K562 (cell line): ENCODE data around the gene CASP2. TPM values are rescaled to one million over a fixed set of nuclear protein-coding genes. Genes with fewer than 3 reads are reported as not detected.

ENCODE experiments used
- ATAC-seq: fragments of 200-7000 bp; cut with Tn5 transposase; 3 replicates; pipeline ENCODE4 v1.9.1; 2020; ENCODE audit warnings: moderate library complexity
- BruUV-seq: library from RNA; stranded (reverse); fragments of 400-500 nt; replicated peaks from 2 replicates; lab custom pipeline; 2021; lab: Mats Ljungman, UMichigan
- CTCF ChIA-PET: fragments of 300-600 bp; formaldehyde crosslinking; extraction: SDS; loops from one replicate; lab custom pipeline; 2021; ENCODE audit warnings: low intra/inter-chr PET ratio; lab: Yijun Ruan, JAX
- POLR2A ChIA-PET: fragments of 300-600, 350-650 bp; sonication (Branson Sonifier 250); formaldehyde crosslinking; extraction: SDS; loops from one replicate; lab custom pipeline; 2021; ENCODE audit warnings: antibody characterized with exemption, inconsistent platforms; lab: Yijun Ruan, JAX
- DNase-seq, 4 experiments: peaks; one replicate each; pipeline versions ENCODE4 v3.0.0 to v3.0.0-alpha.2; 2011 to 2018; ENCODE audit warnings: low spot score in 3 of 4, mixed read lengths in 3 of 4; ENCODE audit errors: extremely low read depth in 1 of 4
- FAIRE-seq: peaks from 2 replicates; lab custom pipeline; 2011; peaks lifted over from hg19 to GRCh38; lab: Jason Lieb, UNC
- H2AFZ ChIP-seq: 2 replicates; pipeline ENCODE4 v1.6.0; 2011; ENCODE audit warnings: low read depth, low read length, control low read depth, inconsistent platforms
- H3K27ac ChIP-seq: fragments of 200-600 bp; 3 replicates; pipeline ENCODE4 v1.8.0; 2011; ENCODE audit warnings: low read depth, mild to moderate bottlenecking, control low read depth, inconsistent platforms, low read length, moderate library complexity, mixed read lengths; ENCODE audit errors: extremely low read depth
- H3K27me3 ChIP-seq, 2 experiments: fragments of 300-600 bp in 1 of 2; 2 replicates in 1 of 2; 3 replicates in 1 of 2; pipeline versions ENCODE4 v1.6.0 to v1.8.0; 2011; ENCODE audit warnings: inconsistent platforms in 2 of 2, low read length in 2 of 2, mild to moderate bottlenecking in 1 of 2, mixed read lengths in 1 of 2, moderate library complexity in 1 of 2; ENCODE audit not compliant: control insufficient read depth in 2 of 2, insufficient read depth in 2 of 2
- H3K36me3 ChIP-seq: fragments of 300-600 bp; 3 replicates; pipeline ENCODE4 v1.8.0; 2011; ENCODE audit warnings: mild to moderate bottlenecking, low read length, inconsistent platforms; ENCODE audit not compliant: control insufficient read depth, insufficient read depth
- H3K4me1 ChIP-seq, 2 experiments: fragments of 200-600 bp in 1 of 2; replicated peaks in 1 of 2; 2 replicates in 1 of 2; 3 replicates in 1 of 2; pipeline versions ENCODE4 v1.5.1 to v1.8.0; 2011; ENCODE audit warnings: inconsistent platforms in 2 of 2, low read length in 2 of 2, mild to moderate bottlenecking in 1 of 2, mixed read lengths in 1 of 2, moderate library complexity in 1 of 2; ENCODE audit not compliant: control insufficient read depth in 2 of 2, insufficient read depth in 2 of 2
- H3K4me2 ChIP-seq: 2 replicates; pipeline ENCODE4 v1.6.1; 2011; ENCODE audit warnings: low read length, control low read depth, inconsistent platforms, mixed read lengths; ENCODE audit not compliant: insufficient read depth
- H3K4me3 ChIP-seq: fragments of 200-600 bp; sonication (generic), shearing (Covaris generic); 2 replicates; pipeline ENCODE4 v1.5.1; 2016; ENCODE audit warnings: control low read depth, inconsistent platforms
- H3K79me2 ChIP-seq: fragments of 200-600 bp; 3 replicates; pipeline ENCODE4 v1.8.0; 2011; ENCODE audit warnings: low read length, inconsistent platforms; ENCODE audit not compliant: control insufficient read depth, insufficient read depth
- H3K9ac ChIP-seq, 2 experiments: 2 replicates each; pipeline versions ENCODE4 v1.6.0 to v1.6.1; 2011; ENCODE audit warnings: low read depth in 2 of 2, low read length in 2 of 2, control low read depth in 1 of 2, inconsistent platforms in 1 of 2, mild to moderate bottlenecking in 1 of 2, mixed read lengths in 1 of 2; ENCODE audit not compliant: insufficient read depth in 1 of 2
- H3K9me1 ChIP-seq: one replicate; pipeline ENCODE4 v1.6.0; 2011; ENCODE audit warnings: inconsistent platforms, mild to moderate bottlenecking, low read length, moderate library complexity; ENCODE audit not compliant: control insufficient read depth, insufficient read depth
- H3K9me3 ChIP-seq: replicated peaks from 2 replicates; pipeline ENCODE4 v1.5.1; 2011; ENCODE audit warnings: low read depth, low read length, inconsistent platforms; ENCODE audit not compliant: control insufficient read depth, insufficient read depth
- H4K20me1 ChIP-seq: replicated peaks from 2 replicates; pipeline ENCODE4 v1.6.1; 2011; ENCODE audit warnings: low read length, inconsistent platforms, mixed read lengths; ENCODE audit not compliant: control insufficient read depth, insufficient read depth
- CREB1 ChIP-seq, 2 experiments: sonication (generic) in 1 of 2; formaldehyde crosslinking in 1 of 2; IDR thresholded peaks; 2 replicates each; pipeline versions ENCODE4 v1.6.1 to v1.8.0; 2012 to 2022; ENCODE audit warnings: inconsistent platforms in 1 of 2, mild to moderate bottlenecking in 1 of 2, missing genetic modification reagents in 1 of 2, moderate library complexity in 1 of 2
- E2F3 ChIP-seq: fragments of 250-450 bp; sonication (Bioruptor Pico); IDR thresholded peaks from 2 replicates; pipeline ENCODE4 v1.4.0; 2020; ENCODE audit warnings: mild to moderate bottlenecking
- ETV1 ChIP-seq: fragments of 450-650 bp; conservative IDR thresholded peaks from 2 replicates; pipeline ENCODE4 v1.6.1; 2016; ENCODE audit warnings: missing genetic modification characterization, control low read depth, low read depth, missing compliant biosample characterization
- HMG20A ChIP-seq: fragments of 450-650 bp; formaldehyde crosslinking; conservative IDR thresholded peaks from 2 replicates; pipeline ENCODE4 v1.4.0; 2020; ENCODE audit warnings: mild to moderate bottlenecking, mixed read lengths
- ILF3 ChIP-seq: fragments of 450-650 bp; IDR thresholded peaks from 2 replicates; pipeline ENCODE4 v1.6.1; 2018; ENCODE audit warnings: antibody characterized with exemption, mild to moderate bottlenecking, moderate library complexity, borderline replicate concordance
- NFRKB ChIP-seq: fragments of 450-650 bp; IDR thresholded peaks from 2 replicates; pipeline ENCODE4 v1.6.1; 2016; ENCODE audit warnings: low read depth
- RAD21 ChIP-seq, 2 experiments: fragments of 250-450 bp in 1 of 2; fragments of 450-650 bp in 1 of 2; sonication (Bioruptor Pico) in 1 of 2; formaldehyde crosslinking in 1 of 2; IDR thresholded peaks in 1 of 2; conservative IDR thresholded peaks in 1 of 2; 2 replicates each; pipeline versions ENCODE4 v1.4.0 to v1.8.0; 2020 to 2022; ENCODE audit warnings: mild to moderate bottlenecking in 2 of 2, moderate library complexity in 1 of 2
- RBM22 ChIP-seq: fragments of 200-400 bp; formaldehyde crosslinking; IDR thresholded peaks from 2 replicates; pipeline ENCODE4 v1.6.1; 2018; ENCODE audit warnings: low read length, low read depth; ENCODE audit not compliant: poor library complexity, severe bottlenecking
- ZBTB17 ChIP-seq: fragments of 450-650 bp; formaldehyde crosslinking; IDR thresholded peaks from 2 replicates; pipeline ENCODE4 v1.4.0; 2020; ENCODE audit warnings: mild to moderate bottlenecking
- ZNF184 ChIP-seq: sonication (generic); formaldehyde crosslinking; IDR thresholded peaks from 2 replicates; pipeline ENCODE4 v1.5.0; 2020; ENCODE audit warnings: missing genetic modification reagents
- ZNF282 ChIP-seq: sonication (generic); formaldehyde crosslinking; IDR thresholded peaks from 2 replicates; pipeline ENCODE4 v1.8.1; 2023; ENCODE audit warnings: missing genetic modification reagents
- ZNF444 ChIP-seq: fragments of 250-450 bp; sonication (Bioruptor Pico); IDR thresholded peaks from 2 replicates; pipeline ENCODE4 v1.4.0; 2020; ENCODE audit warnings: mild to moderate bottlenecking, moderate library complexity
- ZNF695 ChIP-seq: fragments of 450-650 bp; formaldehyde crosslinking; IDR thresholded peaks from 2 replicates; pipeline ENCODE4 v1.4.0; 2020; ENCODE audit warnings: mild to moderate bottlenecking, moderate library complexity
- ZNF77 ChIP-seq: fragments of 250-450 bp; sonication (Bioruptor Pico); IDR thresholded peaks from 2 replicates; pipeline ENCODE4 v1.5.0; 2020
- WGBS: fragments of 100-300 bp; shearing (Covaris generic); methylation state at CpG from one replicate; pipeline ENCODE4 v1.1.6; 2016; ENCODE audit warnings: low coverage, mixed read lengths; ENCODE audit not compliant: insufficient coverage; ENCODE audit errors: missing lambda C conversion rate; 5-methylcytosine and 5-hydroxymethylcytosine counted together
- in situ Hi-C: fragments of 300-500 bp; cut with MboI; formaldehyde crosslinking; loops from 4 replicates; pipeline ENCODE4 v1.15.0; 2018; ENCODE audit warnings: inconsistent platforms, mixed read lengths
- intact Hi-C: fragments of 100-400 bp; cut with micrococcal nuclease; formaldehyde crosslinking; loops from 2 replicates; pipeline ENCODE4 v1.14.2; 2022
- polyA plus RNA-seq, 8 experiments: library from polyadenylated mRNA; depleted of rRNA in 4 of 8; stranded (reverse) in 5 of 8; unstranded in 3 of 8; fragments of >200 nt; fragmentation: Nextera tagmentation in 2 of 8; fragmentation: Illumina TruSeq in 1 of 8; extraction: Ambion mirVana in 2 of 8; extraction: Trizol in 1 of 8; gene quantifications; 2 replicates each; pipeline versions ENCODE4 v1.2.1 to v1.2.3, GENCODE V29; 2011 to 2014; ENCODE audit warnings: inconsistent platforms in 1 of 8, missing spikeins in 1 of 8
- total RNA-seq, 7 experiments: library from RNA; depleted of rRNA in 6 of 7; stranded (reverse); fragments of >200 nt in 6 of 7; fragmentation: Illumina TruSeq in 2 of 7; extraction: Trizol in 2 of 7; gene quantifications; 2 replicates each; pipeline versions ENCODE4 v1.2.1 to v1.2.3, GENCODE V29; 2011 to 2021; ENCODE audit warnings: low replicate concordance in 1 of 7
- TF ChIP-seq, protein P1 (sequence below): sonication (generic); IDR thresholded peaks from 2 replicates; pipeline ENCODE4 v1.6.1; 2016
- TF ChIP-seq, protein P2 (sequence below), 3 experiments: IDR thresholded peaks in 2 of 3; conservative IDR thresholded peaks in 1 of 3; 2 replicates each; pipeline ENCODE4 v1.5.1; 2011 to 2012; ENCODE audit warnings: low read length in 3 of 3, mild to moderate bottlenecking in 3 of 3, control low read depth in 2 of 3, improper control_type of control experiment in 1 of 3, inconsistent platforms in 1 of 3, low read depth in 1 of 3, mixed read lengths in 1 of 3, moderate library complexity in 1 of 3; ENCODE audit not compliant: insufficient read depth in 2 of 3
- TF ChIP-seq, protein P3 (sequence below): sonication (generic); formaldehyde crosslinking; IDR thresholded peaks from 2 replicates; pipeline ENCODE4 v1.8.0; 2022; ENCODE audit warnings: mild to moderate bottlenecking, missing genetic modification reagents

CASP2 gene
- total and polyA plus RNA-seq, 9 of the 15 experiments (the other 6 are each of a cell fraction or from before 2014, with no cell fraction given), result 18.8 to 64.9 (median 24.1) TPM

DNA sequence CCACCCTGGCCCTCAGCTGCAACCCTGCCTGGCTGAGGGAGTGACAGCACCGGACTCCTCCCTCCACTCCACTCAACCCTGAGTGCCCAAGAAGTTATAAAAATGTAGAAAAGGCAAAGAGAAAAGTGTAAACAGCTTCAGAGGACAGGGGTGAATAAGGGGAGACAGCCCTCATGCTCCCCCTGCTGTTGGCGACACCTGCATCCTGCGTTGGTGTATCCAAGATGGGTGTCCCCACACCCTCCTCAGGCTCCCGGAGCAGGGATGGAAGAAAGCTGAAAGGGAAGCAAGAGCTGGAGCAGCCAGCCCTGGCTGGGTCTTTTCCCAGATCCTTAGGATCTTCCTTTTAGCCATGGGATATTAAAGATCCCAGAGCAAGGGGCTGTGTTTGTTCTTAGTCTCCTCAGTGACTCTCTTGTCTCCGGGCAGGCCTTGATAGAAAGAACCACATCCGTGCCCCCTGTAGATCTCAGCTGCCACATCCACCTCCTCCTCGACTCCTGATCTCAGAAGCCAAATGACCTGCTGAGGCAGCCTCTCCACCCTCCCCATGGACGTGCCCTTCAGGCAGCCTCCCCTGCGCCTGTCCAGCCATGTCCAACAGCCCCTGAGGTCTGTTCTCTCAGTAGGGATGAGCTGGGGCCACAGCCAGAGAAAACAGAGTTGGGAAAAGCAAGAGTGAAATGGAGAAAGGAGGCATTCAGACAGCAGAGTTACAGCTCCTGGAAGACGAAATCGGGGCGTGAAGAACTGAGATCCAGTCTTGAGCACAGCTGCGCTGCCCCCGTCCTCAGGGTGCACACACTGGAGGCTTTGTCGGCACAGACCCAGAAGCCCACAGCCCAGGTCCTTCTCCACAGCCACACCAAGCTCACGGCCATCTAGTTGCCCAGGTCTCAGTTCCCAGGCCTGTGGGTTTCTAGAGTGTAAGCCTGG, 67.6 kb downstream of the CASP2 start:
- ATAC-seq (peak; percentile 58), DNase-seq (peak in 2 of 4 experiments; percentile 38 to 62), FAIRE-seq (peak; percentile 52)
- ChIA-PET POLR2A (interaction anchor here (0.6 to 0.7 kb wide), 2 partner anchors 26 to 758 kb away, joined by 3 to 5 read pairs; no protein-coding TSS in a partner anchor), CTCF (no interaction called here)
- WGBS, result 4% methylated on average over 16 of the region's 16 CpGs
- no peak overlapping the region for H2AFZ ChIP-seq
- no peaks in the 10 kb centered on the region for H3K79me2 ChIP-seq
- H3K4me1 ChIP-seq, result peaks cover 0 to 3% of the 10 kb centered on the region in 2 experiments; a peak in 1 of 5 replicates
- peaks cover 3% of the 10 kb centered on the region for H3K9me1 ChIP-seq
- in situ Hi-C loops (no loop called here), intact Hi-C loops (no loop called here)
- H3K36me3 ChIP-seq, result no peaks in the 10 kb centered on the region
- H3K9me3 ChIP-seq, result no peaks in the 10 kb centered on the region
- H3K27me3 ChIP-seq, result peaks cover 67 to 86% of the 10 kb centered on the region in 2 experiments
- no peak overlapping the region for H3K4me3 ChIP-seq
- H3K9ac ChIP-seq, result 0 out of 4 replicates have a peak overlapping the region, but pooled peaks of 1 of the 2 experiments have one; percentile 21
- H4K20me1 ChIP-seq, result peaks cover 9% of the 10 kb centered on the region; the same call in 1 of the 2 replicates
- H3K4me2 ChIP-seq, result no peak overlapping the region
- no TSS peak for BruUV-seq
- no peak overlapping the region for H3K27ac ChIP-seq
- TF ChIP-seq, protein P1, sequence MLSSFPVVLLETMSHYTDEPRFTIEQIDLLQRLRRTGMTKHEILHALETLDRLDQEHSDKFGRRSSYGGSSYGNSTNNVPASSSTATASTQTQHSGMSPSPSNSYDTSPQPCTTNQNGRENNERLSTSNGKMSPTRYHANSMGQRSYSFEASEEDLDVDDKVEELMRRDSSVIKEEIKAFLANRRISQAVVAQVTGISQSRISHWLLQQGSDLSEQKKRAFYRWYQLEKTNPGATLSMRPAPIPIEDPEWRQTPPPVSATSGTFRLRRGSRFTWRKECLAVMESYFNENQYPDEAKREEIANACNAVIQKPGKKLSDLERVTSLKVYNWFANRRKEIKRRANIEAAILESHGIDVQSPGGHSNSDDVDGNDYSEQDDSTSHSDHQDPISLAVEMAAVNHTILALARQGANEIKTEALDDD, result no peak
- TF ChIP-seq RBM22 (no peak), ZBTB17 (CRISPR knock-in tag) (no peak), RAD21 (CRISPR knock-in tag; conservative IDR thresholded peaks at IDR 0.05 in 1 of 2, IDR thresholded peaks at IDR 0.05 in 1 of 2) (0 out of 4 replicates have a peak, but pooled peaks of 1 of the 2 experiments have one; percentile 16), NFRKB (no peak), ZNF77 (no peak), ETV1 (tag) (no peak), ZNF444 (CRISPR knock-in tag) (no peak), CREB1 (IDR thresholded peaks at IDR 0.05) (no peak), CREB1 (CRISPR knock-in tag; IDR thresholded peaks at IDR 0.05) (no peak), ZNF282 (CRISPR knock-in tag) (no peak), ZNF695 (CRISPR knock-in tag) (no peak), E2F3 (CRISPR knock-in tag) (no peak), ZNF184 (no peak), HMG20A (CRISPR knock-in tag) (no peak), ILF3 (no peak)
- TF ChIP-seq, protein P2, sequence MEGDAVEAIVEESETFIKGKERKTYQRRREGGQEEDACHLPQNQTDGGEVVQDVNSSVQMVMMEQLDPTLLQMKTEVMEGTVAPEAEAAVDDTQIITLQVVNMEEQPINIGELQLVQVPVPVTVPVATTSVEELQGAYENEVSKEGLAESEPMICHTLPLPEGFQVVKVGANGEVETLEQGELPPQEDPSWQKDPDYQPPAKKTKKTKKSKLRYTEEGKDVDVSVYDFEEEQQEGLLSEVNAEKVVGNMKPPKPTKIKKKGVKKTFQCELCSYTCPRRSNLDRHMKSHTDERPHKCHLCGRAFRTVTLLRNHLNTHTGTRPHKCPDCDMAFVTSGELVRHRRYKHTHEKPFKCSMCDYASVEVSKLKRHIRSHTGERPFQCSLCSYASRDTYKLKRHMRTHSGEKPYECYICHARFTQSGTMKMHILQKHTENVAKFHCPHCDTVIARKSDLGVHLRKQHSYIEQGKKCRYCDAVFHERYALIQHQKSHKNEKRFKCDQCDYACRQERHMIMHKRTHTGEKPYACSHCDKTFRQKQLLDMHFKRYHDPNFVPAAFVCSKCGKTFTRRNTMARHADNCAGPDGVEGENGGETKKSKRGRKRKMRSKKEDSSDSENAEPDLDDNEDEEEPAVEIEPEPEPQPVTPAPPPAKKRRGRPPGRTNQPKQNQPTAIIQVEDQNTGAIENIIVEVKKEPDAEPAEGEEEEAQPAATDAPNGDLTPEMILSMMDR (IDR thresholded peaks at IDR 0.05 in 2 of 3, conservative IDR thresholded peaks at IDR 0.05 in 1 of 3; ENCODE audit: insufficient read depth in 2 of 3, low read depth in 1 of 3, low read length in 3 of 3), result peak; percentile 31 to 44 (median 41); a peak in 5 of 6 replicates
- TF ChIP-seq, protein P3, sequence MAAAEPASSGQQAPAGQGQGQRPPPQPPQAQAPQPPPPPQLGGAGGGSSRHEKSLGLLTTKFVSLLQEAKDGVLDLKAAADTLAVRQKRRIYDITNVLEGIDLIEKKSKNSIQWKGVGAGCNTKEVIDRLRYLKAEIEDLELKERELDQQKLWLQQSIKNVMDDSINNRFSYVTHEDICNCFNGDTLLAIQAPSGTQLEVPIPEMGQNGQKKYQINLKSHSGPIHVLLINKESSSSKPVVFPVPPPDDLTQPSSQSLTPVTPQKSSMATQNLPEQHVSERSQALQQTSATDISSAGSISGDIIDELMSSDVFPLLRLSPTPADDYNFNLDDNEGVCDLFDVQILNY, result no peak
